ENCODE data around the gene SERPINB10. TPM values are rescaled to one million over a fixed set of nuclear protein-coding genes. Genes with fewer than 3 reads are reported as not detected.

SERPINB10 gene
- total and polyA plus RNA-seq, 2 donors (not counting 1 experiment from before 2014, with no cell fraction given), result not detected

GRCh38 chr18:63890950-63891304, 16.8 kb upstream of the SERPINB10 start:
- H3K4me3 ChIP-seq (ENCODE audit: control extremely low read depth in 1 of 5, extremely low read depth in 1 of 5, insufficient read depth in 1 of 5, low read depth in 2 of 5, low read length in 4 of 5), result no peak overlapping the region
- DNase-seq, result no peak
- no peaks in the 10 kb centered on the region for H3K79me2 ChIP-seq (ENCODE audit: control insufficient read depth, insufficient read depth, low read length)
- H3K4me1 ChIP-seq (ENCODE audit: control insufficient read depth in 2 of 2, insufficient read depth in 2 of 2, low read length in 2 of 2), result no peaks in the 10 kb centered on the region
- ChIA-PET CTCF (interaction anchor here (1.0 kb wide), 1 partner anchor 19 kb away, joined by 3 read pairs; no protein-coding TSS in a partner anchor), POLR2A (no interaction called here)
- H3K27me3 ChIP-seq (replicated peaks in 1 of 4; ENCODE audit: control extremely low read depth in 1 of 4, control insufficient read depth in 3 of 4, insufficient read depth in 4 of 4, low read length in 3 of 4), result no peaks in the 10 kb centered on the region
- H2AFZ ChIP-seq (ENCODE audit: insufficient read depth, low read depth, low read length, poor library complexity, severe bottlenecking), result no peak overlapping the region
- H3K9me3 ChIP-seq (ENCODE audit: control extremely low read depth in 1 of 3, control insufficient read depth in 2 of 3, insufficient read depth in 1 of 3, low read length in 2 of 3), result no peaks in the 10 kb centered on the region
- no peak overlapping the region for H3K4me2 ChIP-seq (replicated peaks; ENCODE audit: low read depth, low read length, poor library complexity, severe bottlenecking)
- WGBS (ENCODE audit: insufficient coverage), result 92% methylated on average over 2 of the region's 5 CpGs
- TF ChIP-seq CTCF (IDR thresholded peaks at IDR 0.05) (no peak), EZH2 (IDR thresholded peaks at IDR 0.05; ENCODE audit: borderline replicate concordance, insufficient read depth, low read depth, low read length, poor library complexity, severe bottlenecking) (no peak)
- Mint-ChIP-seq H3K27me3 (peaks cover 12% of the 10 kb centered on the region), H3K27ac (no peak overlapping the region), H3K9me3 (ENCODE audit: insufficient read depth) (no peaks in the 10 kb centered on the region), H3K4me1 (no peaks in the 10 kb centered on the region), H3K4me3 (no peak overlapping the region)
- H4K20me1 ChIP-seq (ENCODE audit: control insufficient read depth, insufficient read depth, low read length, poor library complexity, severe bottlenecking), result no peaks in the 10 kb centered on the region
- intact Hi-C loops (cut with micrococcal nuclease), result loop anchor here (1.0 kb wide), 1 partner anchor 88 kb away; no protein-coding TSS in a partner anchor
- H3K27ac ChIP-seq (ENCODE audit: low read length in 2 of 2), result no peak overlapping the region
- H3K36me3 ChIP-seq (replicated peaks in 1 of 2; ENCODE audit: control extremely low read depth in 1 of 2, control insufficient read depth in 1 of 2, extremely low read depth in 1 of 2, insufficient read depth in 2 of 2, low read length in 1 of 2), result no peaks in the 10 kb centered on the region
- no peak overlapping the region for H3K9ac ChIP-seq (ENCODE audit: low read length)
- no peak for ATAC-seq (ENCODE audit: low read depth)

- POLR2A ChIA-PET, result no interaction called here
- intact Hi-C loops (cut with micrococcal nuclease), result no loop called here
- H3K4me1 Mint-ChIP-seq, result no peaks in the 10 kb centered on the region
- CTCF ChIA-PET, result no interaction called here
- Histone ChIP-seq H3K9me3 (ENCODE audit: control extremely low read depth in 1 of 3, control insufficient read depth in 2 of 3, insufficient read depth in 1 of 3, low read length in 2 of 3) (no peaks in the 10 kb centered on the region), H3K27ac (ENCODE audit: low read length in 2 of 2) (no peak overlapping the region), H3K4me3 (ENCODE audit: control extremely low read depth in 1 of 5, extremely low read depth in 1 of 5, insufficient read depth in 1 of 5, low read depth in 2 of 5, low read length in 4 of 5) (no peak overlapping the region), H3K4me2 (replicated peaks; ENCODE audit: low read depth, low read length, poor library complexity, severe bottlenecking) (no peak overlapping the region), H3K4me1 (ENCODE audit: control insufficient read depth in 2 of 2, insufficient read depth in 2 of 2, low read length in 2 of 2) (no peaks in the 10 kb centered on the region), H3K36me3 (replicated peaks in 1 of 2; ENCODE audit: control extremely low read depth in 1 of 2, control insufficient read depth in 1 of 2, extremely low read depth in 1 of 2, insufficient read depth in 2 of 2, low read length in 1 of 2) (no peaks in the 10 kb centered on the region), H3K27me3 (replicated peaks in 1 of 4; ENCODE audit: control extremely low read depth in 1 of 4, control insufficient read depth in 3 of 4, insufficient read depth in 4 of 4, low read length in 3 of 4) (no peaks in the 10 kb centered on the region), H3K9ac (ENCODE audit: low read length) (no peak overlapping the region), H3K79me2 (ENCODE audit: control insufficient read depth, insufficient read depth, low read length) (no peaks in the 10 kb centered on the region), H2AFZ (ENCODE audit: insufficient read depth, low read depth, low read length, poor library complexity, severe bottlenecking) (no peak overlapping the region), H4K20me1 (ENCODE audit: control insufficient read depth, insufficient read depth, low read length, poor library complexity, severe bottlenecking) (no peaks in the 10 kb centered on the region)
- WGBS (ENCODE audit: insufficient coverage), result 96% methylated on average over 3 of the region's 4 CpGs
- DNase-seq (no peak), ATAC-seq (ENCODE audit: low read depth) (no peak)
- no peaks in the 10 kb centered on the region for H3K9me3 Mint-ChIP-seq (ENCODE audit: insufficient read depth)
- H3K27me3 Mint-ChIP-seq, result peaks cover 5% of the 10 kb centered on the region
- TF ChIP-seq EZH2 (IDR thresholded peaks at IDR 0.05; ENCODE audit: borderline replicate concordance, insufficient read depth, low read depth, low read length, poor library complexity, severe bottlenecking) (no peak), CTCF (IDR thresholded peaks at IDR 0.05) (no peak)
- no peak overlapping the region for H3K4me3 Mint-ChIP-seq
- H3K27ac Mint-ChIP-seq, result no peak overlapping the region
Measured at GRCh38 chr18:63892566-63892965, 15.2 kb upstream of the SERPINB10 start.
